ENCODE data around the gene EPHB3.

Gene EPHB3

GRCh38 chr3:184543843-184544512, 17.6 kb upstream of the EPHB3 start:
- peak; percentile 81 for DNase-seq

GRCh38 chr3:184544513-184544861, 17.1 kb upstream of the EPHB3 start:
- DNase-seq, result no peak

- no peak for DNase-seq
These were observed 15.8 kb upstream of the EPHB3 start for GRCh38 chr3:184545769-184546168.

GRCh38 chr3:184546252-184546651, 15.3 kb upstream of the EPHB3 start:
- no peak for DNase-seq

- no peak for DNase-seq
These were observed 11.6 kb upstream of the EPHB3 start for GRCh38 chr3:184549796-184550577.

GRCh38 chr3:184551103-184551502, 10.5 kb upstream of the EPHB3 start:
- DNase-seq, result no peak

GRCh38 chr3:184551614-184552256, 9.8 kb upstream of the EPHB3 start:
- no peak for DNase-seq

- no peak for DNase-seq
These were observed 9.3 kb upstream of the EPHB3 start for GRCh38 chr3:184552296-184552695.

- DNase-seq, result no peak
These were observed 8.7 kb upstream of the EPHB3 start for GRCh38 chr3:184552863-184553262.

GRCh38 chr3:184553385-184553784, 8.2 kb upstream of the EPHB3 start:
- DNase-seq, result no peak

GRCh38 chr3:184554461-184554860, 7.1 kb upstream of the EPHB3 start:
- no peak for DNase-seq

- DNase-seq, result no peak
These were observed 4.8 kb upstream of the EPHB3 start for GRCh38 chr3:184556582-184557347.

- DNase-seq, result no peak
These were observed 4.1 kb upstream of the EPHB3 start for GRCh38 chr3:184557348-184557950.

- DNase-seq, result no peak
These were observed 2.9 kb upstream of the EPHB3 start for GRCh38 chr3:184558726-184559125.

- DNase-seq, result no peak
These were observed 2.2 kb upstream of the EPHB3 start for GRCh38 chr3:184559336-184559735.

GRCh38 chr3:184560531-184560930, 1.1 kb upstream of the EPHB3 start:
- DNase-seq, result no peak

GRCh38 chr3:184561913-184562877, 610 bp downstream of the EPHB3 start:
- DNase-seq, result no peak

GRCh38 chr3:184562878-184563560, 1.4 kb downstream of the EPHB3 start:
- DNase-seq, result no peak

GRCh38 chr3:184563561-184563925, 2.0 kb downstream of the EPHB3 start:
- DNase-seq, result no peak

GRCh38 chr3:184563941-184564684, 2.5 kb downstream of the EPHB3 start:
- no peak for DNase-seq

All from KG1 (cell line).